GM12878 (cell line): ENCODE results near the gene OR1S1.

Experiments used
- HDAC6 ChIP-seq: fragments of 200-600 bp; sonication (generic); IDR thresholded peaks from one replicate; pipeline ENCODE4 v1.8.0; 2017; ENCODE audit warnings: antibody characterized with exemption; ENCODE audit not compliant: unreplicated experiment
- MTA3 ChIP-seq: IDR thresholded peaks from 2 replicates; pipeline ENCODE4 v1.6.1; 2012; ENCODE audit warnings: low read length, inconsistent platforms, borderline replicate concordance
- POLR2AphosphoS2 ChIP-seq: IDR thresholded peaks from 2 replicates; pipeline ENCODE4 v1.6.1; 2011; ENCODE audit warnings: low read depth, mild to moderate bottlenecking, low read length, improper control_type of control experiment, moderate library complexity
- RAD21 ChIP-seq: IDR thresholded peaks from 2 replicates; pipeline ENCODE4 v1.6.1; 2011; ENCODE audit warnings: mild to moderate bottlenecking, low read depth, low read length, moderate library complexity; ENCODE audit not compliant: insufficient read depth
- RCOR1 ChIP-seq: conservative IDR thresholded peaks from 2 replicates; pipeline ENCODE4 v1.6.1; 2012; ENCODE audit warnings: low read depth, low read length, improper control_type of control experiment
- YY1 ChIP-seq: IDR thresholded peaks from 2 replicates; pipeline ENCODE4 v1.6.1; 2011; ENCODE audit warnings: low read depth, mild to moderate bottlenecking, low read length

DNA sequence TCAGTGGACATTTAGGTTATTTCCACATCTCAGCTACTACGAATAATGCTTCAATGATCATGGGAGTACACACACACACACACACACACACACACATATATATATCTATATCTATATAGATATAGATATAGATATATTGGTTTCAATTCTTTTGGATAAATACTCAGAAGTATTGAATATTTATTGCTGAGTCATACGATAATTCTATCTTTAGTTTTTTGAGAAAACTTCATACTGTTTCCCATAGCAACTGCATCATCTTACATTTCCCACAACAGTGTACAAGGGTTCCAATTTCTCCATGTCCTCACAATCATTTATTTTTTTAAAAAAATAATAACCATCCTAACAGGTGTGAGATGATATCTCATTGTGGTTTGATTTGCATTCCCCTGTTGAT is 16.6 kb upstream of the OR1S1 start:
- TF ChIP-seq MTA3 (no peak), RCOR1 (no peak), YY1 (no peak), HDAC6 (no peak), POLR2AphosphoS2 (no peak), RAD21 (no peak)
